Bone marrow (tissue), 2 donors: ENCODE data around the gene SPTBN1.

Experiments
- DNase-seq, 2 donors: peaks; one replicate each; lab custom pipeline; 2025; lab: John Stamatoyannopoulos, UW

The SPTBN1 gene

GRCh38 chr2:54610700-54611099 lies 154.6 kb downstream of the SPTBN1 start:
- DNase-seq: no peak

- DNase-seq: no peak
Measured at GRCh38 chr2:54611830-54612545, 155.9 kb downstream of the SPTBN1 start.

- DNase-seq: no peak
Measured at GRCh38 chr2:54613386-54613785, 157.3 kb downstream of the SPTBN1 start.

- no peak for DNase-seq
Measured at GRCh38 chr2:54613794-54614257, 157.7 kb downstream of the SPTBN1 start.

GRCh38 chr2:54614819-54615218 lies 158.7 kb downstream of the SPTBN1 start:
- no peak for DNase-seq

- no peak for DNase-seq
Measured at GRCh38 chr2:54615832-54616534, 159.9 kb downstream of the SPTBN1 start.

- no peak for DNase-seq
Measured at GRCh38 chr2:54617409-54617808, 161.3 kb downstream of the SPTBN1 start.

- DNase-seq: no peak
Measured at GRCh38 chr2:54618646-54619565, 162.8 kb downstream of the SPTBN1 start.

GRCh38 chr2:54619660-54620231 lies 163.6 kb downstream of the SPTBN1 start:
- DNase-seq: no peak

- no peak for DNase-seq
Measured at GRCh38 chr2:54620948-54621347, 164.8 kb downstream of the SPTBN1 start.

- DNase-seq: no peak
Measured at GRCh38 chr2:54624591-54625071, 168.5 kb downstream of the SPTBN1 start.

GRCh38 chr2:54626131-54626530 lies 170.0 kb downstream of the SPTBN1 start:
- DNase-seq: no peak

- DNase-seq: no peak
Measured at GRCh38 chr2:54626884-54627283, 170.8 kb downstream of the SPTBN1 start.

- no peak for DNase-seq
Measured at GRCh38 chr2:54627973-54628372, 171.8 kb downstream of the SPTBN1 start.

GRCh38 chr2:54628418-54628817 lies 172.3 kb downstream of the SPTBN1 start:
- no peak for DNase-seq

GRCh38 chr2:54628957-54629356 lies 172.8 kb downstream of the SPTBN1 start:
- no peak for DNase-seq

GRCh38 chr2:54629390-54629789 lies 173.3 kb downstream of the SPTBN1 start:
- DNase-seq: no peak

GRCh38 chr2:54629914-54630857 lies 174.1 kb downstream of the SPTBN1 start:
- no peak for DNase-seq

- no peak for DNase-seq
Measured at GRCh38 chr2:54630858-54631497, 174.9 kb downstream of the SPTBN1 start.

GRCh38 chr2:54631755-54632154 lies 175.6 kb downstream of the SPTBN1 start:
- DNase-seq: no peak
